ENCODE results near the gene CD300LB.
"Not testable (repeated sequence)": the region's sequence is repeated elsewhere in the genome, so short reads cannot be mapped to it uniquely, and the experiment has no call there.

The CD300LB gene

DNA sequence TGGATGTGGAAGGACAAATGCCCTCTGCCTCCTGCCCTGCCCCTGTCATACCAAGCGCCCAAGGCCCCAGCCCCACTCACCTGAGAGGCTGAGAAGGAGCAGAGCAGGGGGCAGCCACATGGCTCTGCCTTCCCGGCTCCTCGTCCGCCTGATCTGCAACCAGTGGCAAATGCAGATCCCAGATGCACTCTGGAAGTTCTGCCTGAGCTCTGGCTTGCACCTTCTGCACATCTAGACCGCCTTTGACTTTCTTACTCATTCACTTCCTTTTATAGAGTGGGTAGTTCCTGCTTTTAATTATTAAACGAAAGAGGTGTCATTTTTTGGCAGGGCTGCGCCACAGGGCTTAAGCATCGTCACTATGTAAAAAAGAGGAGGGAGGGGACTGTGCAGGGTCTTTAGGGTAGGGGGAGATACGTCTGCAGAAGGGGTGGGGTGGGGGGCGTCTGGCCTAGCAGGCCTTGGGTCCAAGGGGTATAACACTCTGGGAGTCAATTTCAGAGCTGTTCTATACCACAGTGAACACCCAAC lies at the start of gene CD300LB:
Gene CD300LB (minus strand): TSS at position 245 of the 531 bp plus-strand sequence. CDS start 125 bp downstream, at position 120.
- no peak within 1 kb of the TSS for H3K27ac ChIP-seq
- no peak within 1 kb of the TSS for H2AFZ ChIP-seq (ENCODE audit: low read depth)
- no peaks in the 10 kb centered on the region for H3K79me2 ChIP-seq (ENCODE audit: insufficient read depth, low read depth)
- TF ChIP-seq, protein P1, sequence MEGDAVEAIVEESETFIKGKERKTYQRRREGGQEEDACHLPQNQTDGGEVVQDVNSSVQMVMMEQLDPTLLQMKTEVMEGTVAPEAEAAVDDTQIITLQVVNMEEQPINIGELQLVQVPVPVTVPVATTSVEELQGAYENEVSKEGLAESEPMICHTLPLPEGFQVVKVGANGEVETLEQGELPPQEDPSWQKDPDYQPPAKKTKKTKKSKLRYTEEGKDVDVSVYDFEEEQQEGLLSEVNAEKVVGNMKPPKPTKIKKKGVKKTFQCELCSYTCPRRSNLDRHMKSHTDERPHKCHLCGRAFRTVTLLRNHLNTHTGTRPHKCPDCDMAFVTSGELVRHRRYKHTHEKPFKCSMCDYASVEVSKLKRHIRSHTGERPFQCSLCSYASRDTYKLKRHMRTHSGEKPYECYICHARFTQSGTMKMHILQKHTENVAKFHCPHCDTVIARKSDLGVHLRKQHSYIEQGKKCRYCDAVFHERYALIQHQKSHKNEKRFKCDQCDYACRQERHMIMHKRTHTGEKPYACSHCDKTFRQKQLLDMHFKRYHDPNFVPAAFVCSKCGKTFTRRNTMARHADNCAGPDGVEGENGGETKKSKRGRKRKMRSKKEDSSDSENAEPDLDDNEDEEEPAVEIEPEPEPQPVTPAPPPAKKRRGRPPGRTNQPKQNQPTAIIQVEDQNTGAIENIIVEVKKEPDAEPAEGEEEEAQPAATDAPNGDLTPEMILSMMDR (conservative IDR thresholded peaks at IDR 0.05; ENCODE audit: low read depth, low read length): no peak
- no peaks in the 10 kb centered on the region for H3K36me3 ChIP-seq (ENCODE audit: insufficient read depth)
- no peaks in the 10 kb centered on the region for H3K4me1 ChIP-seq (ENCODE audit: low read depth, poor library complexity, severe bottlenecking)
- H3K4me3 ChIP-seq (IDR thresholded peaks at IDR 0.05; ENCODE audit: insufficient read depth, low read depth, low read length): no peak within 1 kb of the TSS
- H3K27me3 ChIP-seq (ENCODE audit: insufficient read depth, low read depth): peaks cover 96% of the 10 kb centered on the region
- no peak within 1 kb of the TSS for H3K4me2 ChIP-seq
- no peak within 1 kb of the TSS for H3K9ac ChIP-seq
- no peaks in the 10 kb centered on the region for H4K20me1 ChIP-seq (ENCODE audit: insufficient read depth)

DNA sequence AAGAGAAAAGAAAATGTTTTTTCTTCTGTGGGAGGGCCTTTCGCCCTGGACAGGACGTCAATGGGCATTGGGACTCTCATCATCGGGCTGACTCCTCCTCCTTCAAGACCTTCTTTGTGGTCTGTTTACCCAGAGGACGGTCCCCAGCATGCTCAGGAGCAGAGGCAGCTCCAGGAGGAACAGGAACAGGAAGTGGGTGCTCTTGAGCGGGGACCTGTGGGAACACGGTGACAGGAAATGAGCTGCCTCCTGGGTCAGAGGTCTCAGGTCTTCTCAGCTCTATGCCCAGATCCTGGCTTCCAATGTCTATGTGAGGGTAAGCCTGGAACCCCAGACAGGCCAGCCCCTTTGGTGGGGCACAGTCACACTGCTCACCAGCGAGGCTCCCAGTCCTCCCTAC lies 48.6 kb upstream of the CD300LB start:
- H3K27me3 ChIP-seq (ENCODE audit: insufficient read depth, low read depth): peaks cover 73% of the 10 kb centered on the region
- no peak overlapping the region for H2AFZ ChIP-seq (ENCODE audit: low read depth)
- no peaks in the 10 kb centered on the region for H3K4me1 ChIP-seq (ENCODE audit: low read depth, poor library complexity, severe bottlenecking)
- TF ChIP-seq, protein P1 (conservative IDR thresholded peaks at IDR 0.05; ENCODE audit: low read depth, low read length): no peak
- H3K27ac ChIP-seq: no peak overlapping the region
- no peak overlapping the region for H3K4me3 ChIP-seq (IDR thresholded peaks at IDR 0.05; ENCODE audit: insufficient read depth, low read depth, low read length)
- H3K9ac ChIP-seq: no peak overlapping the region
- no peaks in the 10 kb centered on the region for H3K79me2 ChIP-seq (ENCODE audit: insufficient read depth, low read depth)
- H3K4me2 ChIP-seq: no peak overlapping the region
- H3K36me3 ChIP-seq (ENCODE audit: insufficient read depth): no peaks in the 10 kb centered on the region
- no peaks in the 10 kb centered on the region for H4K20me1 ChIP-seq (ENCODE audit: insufficient read depth)

DNA sequence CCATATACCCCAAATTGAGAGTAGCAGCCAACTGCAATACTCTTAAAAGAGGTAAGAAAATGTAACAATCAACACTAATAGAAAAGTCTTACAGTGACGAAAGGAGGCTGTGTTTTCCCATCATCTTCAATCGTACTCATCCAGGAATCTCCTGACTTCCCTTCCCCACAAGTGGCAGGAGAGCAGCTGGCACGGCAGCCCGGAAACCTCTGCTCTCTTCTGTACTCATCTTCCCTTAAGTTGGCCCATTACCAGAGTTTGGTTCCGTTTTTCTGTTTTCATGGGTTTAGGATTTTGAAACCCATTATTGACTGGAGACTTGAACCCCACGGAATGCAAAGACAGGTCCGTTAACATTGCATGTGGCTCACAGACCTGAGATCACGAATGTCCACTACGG lies 47.7 kb upstream of the CD300LB start:
- Histone ChIP-seq H3K36me3 (ENCODE audit: insufficient read depth) (no peaks in the 10 kb centered on the region), H3K27ac (no peak overlapping the region), H3K27me3 (ENCODE audit: insufficient read depth, low read depth) (peaks cover 73% of the 10 kb centered on the region), H3K4me1 (ENCODE audit: low read depth, poor library complexity, severe bottlenecking) (no peaks in the 10 kb centered on the region), H3K79me2 (ENCODE audit: insufficient read depth, low read depth) (no peaks in the 10 kb centered on the region), H3K4me2 (no peak overlapping the region), H3K9ac (no peak overlapping the region), H2AFZ (ENCODE audit: low read depth) (no peak overlapping the region), H4K20me1 (ENCODE audit: insufficient read depth) (no peaks in the 10 kb centered on the region), H3K4me3 (IDR thresholded peaks at IDR 0.05; ENCODE audit: insufficient read depth, low read depth, low read length) (no peak overlapping the region)
- TF ChIP-seq, protein P1 (conservative IDR thresholded peaks at IDR 0.05; ENCODE audit: low read depth, low read length): no peak

DNA sequence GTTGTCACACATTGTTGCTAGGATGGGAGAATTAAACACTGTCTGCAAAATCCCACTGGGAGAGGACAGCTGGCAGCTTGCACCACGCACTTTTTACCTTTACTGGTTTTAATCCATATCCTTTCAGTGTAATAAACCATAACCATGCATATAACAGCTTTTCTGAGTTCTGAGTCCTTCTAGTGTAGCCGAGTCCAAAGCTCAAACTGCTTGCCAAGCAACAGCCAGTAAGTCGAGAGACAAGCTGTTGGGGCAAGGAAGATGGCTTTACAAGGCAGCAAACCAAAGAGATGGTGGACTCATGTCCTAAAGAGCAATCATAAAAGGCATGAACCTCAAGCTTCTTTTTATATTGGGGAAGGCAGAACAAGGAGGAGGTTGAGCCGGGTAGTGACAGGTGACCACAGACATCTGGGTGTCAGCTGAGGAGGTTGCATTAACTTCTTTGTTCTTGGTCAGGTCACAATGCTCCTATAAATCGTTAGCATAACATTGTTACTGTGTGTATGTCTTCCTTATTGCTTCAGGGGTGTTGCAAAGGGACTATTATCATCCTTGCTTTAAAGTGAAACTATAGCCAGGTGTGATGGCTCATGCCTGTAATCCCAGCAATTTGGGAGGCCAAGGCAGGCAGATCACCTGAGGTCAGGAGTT lies 43.3 kb upstream of the CD300LB start:
- peaks cover 70% of the 10 kb centered on the region for H3K27me3 ChIP-seq (ENCODE audit: insufficient read depth, low read depth)
- H3K9ac ChIP-seq: no peak overlapping the region
- TF ChIP-seq, protein P1 (conservative IDR thresholded peaks at IDR 0.05; ENCODE audit: low read depth, low read length): no peak
- no peak overlapping the region for H3K27ac ChIP-seq
- peaks cover under 1% of the 10 kb centered on the region for H3K4me1 ChIP-seq (ENCODE audit: low read depth, poor library complexity, severe bottlenecking)
- no peak overlapping the region for H3K4me2 ChIP-seq
- no peaks in the 10 kb centered on the region for H3K79me2 ChIP-seq (ENCODE audit: insufficient read depth, low read depth)
- no peaks in the 10 kb centered on the region for H4K20me1 ChIP-seq (ENCODE audit: insufficient read depth)
- no peak overlapping the region for H2AFZ ChIP-seq (ENCODE audit: low read depth)
- no peak overlapping the region for H3K4me3 ChIP-seq (IDR thresholded peaks at IDR 0.05; ENCODE audit: insufficient read depth, low read depth, low read length)
- no peaks in the 10 kb centered on the region for H3K36me3 ChIP-seq (ENCODE audit: insufficient read depth)

DNA sequence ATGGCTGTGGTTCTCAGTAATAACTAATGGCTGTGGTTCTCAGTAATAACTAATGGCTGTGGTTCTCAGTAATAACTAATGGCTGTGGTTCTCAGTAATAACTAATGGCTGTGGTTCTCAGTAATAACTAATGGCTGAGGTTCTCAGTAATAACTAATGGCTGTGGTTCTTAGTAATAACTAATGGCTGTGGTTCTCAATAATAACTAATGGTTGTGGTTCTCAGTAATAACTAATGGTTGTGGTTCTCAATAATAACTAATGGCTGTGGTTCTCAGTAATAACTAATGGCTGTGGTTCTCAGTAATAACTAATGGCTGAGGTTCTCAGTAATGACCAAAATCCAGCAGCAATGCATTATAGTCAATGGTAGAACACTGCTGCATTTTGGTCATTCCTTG lies 42.4 kb upstream of the CD300LB start:
- not testable (repeated sequence) for H3K36me3 ChIP-seq (ENCODE audit: insufficient read depth); H3K4me3 ChIP-seq (IDR thresholded peaks at IDR 0.05; ENCODE audit: insufficient read depth, low read depth, low read length); H3K79me2 ChIP-seq (ENCODE audit: insufficient read depth, low read depth); H2AFZ ChIP-seq (ENCODE audit: low read depth); H4K20me1 ChIP-seq (ENCODE audit: insufficient read depth); H3K4me1 ChIP-seq (ENCODE audit: low read depth, poor library complexity, severe bottlenecking); H3K27ac ChIP-seq; H3K4me2 ChIP-seq; H3K9ac ChIP-seq
- peaks cover 61% of the 10 kb centered on the region for H3K27me3 ChIP-seq (ENCODE audit: insufficient read depth, low read depth)

All from KMS-11 (cell line).